AG04449 (cell line): ENCODE measurements around the gene WDSUB1.
A peak's percentile ranks its signal among the peaks of the same experiment; 100 is the strongest.

Experiments used
- CTCF ChIA-PET: fragments of 350-600 bp; formaldehyde crosslinking; extraction: SDS; loops from one replicate; lab custom pipeline; 2021; ENCODE audit warnings: antibody characterized with exemption; lab: Yijun Ruan, JAX
- POLR2A ChIA-PET: fragments of 400-600, 350-600 bp; formaldehyde crosslinking; extraction: SDS; loops from one replicate; lab custom pipeline; 2020; ENCODE audit warnings: antibody characterized with exemption, inconsistent platforms; lab: Yijun Ruan, JAX
- DNase-seq: peaks from one replicate; pipeline ENCODE4 v3.0.0-alpha.2; 2010; ENCODE audit warnings: low read depth, low spot score
- H3K4me3 ChIP-seq: 2 replicates; pipeline ENCODE4 v1.5.1; 2011; ENCODE audit warnings: low read depth, mild to moderate bottlenecking, control low read depth, low read length
- TF ChIP-seq, protein P1 (sequence below): IDR thresholded peaks from one replicate; pipeline ENCODE4 v1.5.1; 2011; ENCODE audit warnings: mild to moderate bottlenecking, moderate library complexity, low read length, control low read depth, inconsistent platforms; ENCODE audit not compliant: insufficient read depth; ENCODE audit errors: missing control alignments

The WDSUB1 gene

DNA sequence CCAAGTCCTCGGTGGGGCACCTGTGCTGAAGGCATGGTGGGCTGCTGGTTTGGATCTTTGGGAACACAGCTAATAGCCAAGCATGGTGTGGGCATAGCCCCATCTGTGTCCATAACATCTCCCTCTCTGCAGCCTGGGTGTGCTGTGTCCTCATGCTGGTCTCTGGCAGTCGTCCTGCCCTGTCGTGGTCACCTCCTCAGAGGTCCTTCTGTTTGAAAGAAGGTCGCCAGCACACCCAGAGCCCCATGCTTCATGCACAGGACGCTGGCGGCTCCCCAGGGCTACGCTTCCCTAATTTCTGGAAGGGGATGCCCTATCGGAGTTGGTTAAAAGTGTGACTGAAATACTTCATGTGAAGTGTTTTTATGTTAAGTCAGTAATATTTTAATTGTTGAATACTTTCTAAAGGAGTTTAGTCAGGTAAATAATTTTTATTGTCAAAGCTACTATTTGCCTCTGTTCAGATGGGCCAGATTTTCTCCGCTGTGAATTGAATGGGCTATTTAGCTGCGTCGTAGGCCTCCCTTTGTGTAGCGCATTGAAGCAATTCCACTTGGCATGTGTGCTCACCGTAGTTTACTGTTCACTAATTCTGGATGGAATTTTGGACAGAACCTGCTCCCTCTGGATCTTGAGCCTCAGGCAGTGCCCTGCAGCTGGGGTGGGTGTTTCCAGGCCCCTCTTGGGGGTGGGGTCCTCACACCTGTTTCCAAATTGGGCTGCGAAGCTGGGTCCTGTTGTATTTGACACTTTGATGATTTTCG, 81.9 kb downstream of the WDSUB1 start:
- ChIA-PET CTCF (interaction anchor here (1.0 to 2.1 kb wide), 2 partner anchors 86 to 307 kb away, joined by 3 to 5 read pairs; no protein-coding TSS in a partner anchor), POLR2A (no interaction called here)
- DNase-seq = no peak
- no peak overlapping the region for H3K4me3 ChIP-seq
- TF ChIP-seq, protein P1, sequence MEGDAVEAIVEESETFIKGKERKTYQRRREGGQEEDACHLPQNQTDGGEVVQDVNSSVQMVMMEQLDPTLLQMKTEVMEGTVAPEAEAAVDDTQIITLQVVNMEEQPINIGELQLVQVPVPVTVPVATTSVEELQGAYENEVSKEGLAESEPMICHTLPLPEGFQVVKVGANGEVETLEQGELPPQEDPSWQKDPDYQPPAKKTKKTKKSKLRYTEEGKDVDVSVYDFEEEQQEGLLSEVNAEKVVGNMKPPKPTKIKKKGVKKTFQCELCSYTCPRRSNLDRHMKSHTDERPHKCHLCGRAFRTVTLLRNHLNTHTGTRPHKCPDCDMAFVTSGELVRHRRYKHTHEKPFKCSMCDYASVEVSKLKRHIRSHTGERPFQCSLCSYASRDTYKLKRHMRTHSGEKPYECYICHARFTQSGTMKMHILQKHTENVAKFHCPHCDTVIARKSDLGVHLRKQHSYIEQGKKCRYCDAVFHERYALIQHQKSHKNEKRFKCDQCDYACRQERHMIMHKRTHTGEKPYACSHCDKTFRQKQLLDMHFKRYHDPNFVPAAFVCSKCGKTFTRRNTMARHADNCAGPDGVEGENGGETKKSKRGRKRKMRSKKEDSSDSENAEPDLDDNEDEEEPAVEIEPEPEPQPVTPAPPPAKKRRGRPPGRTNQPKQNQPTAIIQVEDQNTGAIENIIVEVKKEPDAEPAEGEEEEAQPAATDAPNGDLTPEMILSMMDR = no peak

DNA sequence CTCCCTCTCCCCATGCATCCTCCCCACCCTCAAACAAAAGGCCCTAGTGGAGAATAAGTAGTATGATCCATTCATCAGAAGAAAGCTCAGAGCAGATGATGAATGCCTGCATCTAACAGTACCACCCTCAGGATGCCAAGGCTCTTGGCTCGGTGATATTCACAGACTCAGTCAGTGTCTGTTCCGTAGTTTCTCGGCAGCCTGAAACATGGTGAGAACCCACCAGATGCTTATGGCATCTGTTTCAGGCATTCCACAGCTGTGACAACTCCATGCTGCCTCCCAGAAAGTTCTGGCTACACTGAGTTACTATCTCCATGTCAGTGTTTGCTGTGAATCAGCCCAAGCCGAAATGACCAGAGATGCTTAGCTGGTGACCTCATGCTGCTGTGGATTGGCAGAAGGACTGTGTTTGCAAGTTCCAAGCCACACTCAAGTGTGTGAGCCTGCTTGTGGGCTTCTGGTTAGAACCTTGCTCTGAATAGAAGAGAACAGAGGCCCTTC, 83.9 kb downstream of the WDSUB1 start:
- TF ChIP-seq, protein P1 = peak; percentile 5
- CTCF ChIA-PET = interaction anchor here (1.5 to 2.1 kb wide), 2 partner anchors 84 to 516 kb away, joined by 3 to 5 read pairs; no protein-coding TSS in a partner anchor
- no peak overlapping the region for H3K4me3 ChIP-seq
- POLR2A ChIA-PET = interaction anchor here (0.6 to 1.1 kb wide), 2 partner anchors 176 to 234 kb away, joined by 3 read pairs; partner anchors contain the start of gene TANC1
- DNase-seq = peak; percentile 99

DNA sequence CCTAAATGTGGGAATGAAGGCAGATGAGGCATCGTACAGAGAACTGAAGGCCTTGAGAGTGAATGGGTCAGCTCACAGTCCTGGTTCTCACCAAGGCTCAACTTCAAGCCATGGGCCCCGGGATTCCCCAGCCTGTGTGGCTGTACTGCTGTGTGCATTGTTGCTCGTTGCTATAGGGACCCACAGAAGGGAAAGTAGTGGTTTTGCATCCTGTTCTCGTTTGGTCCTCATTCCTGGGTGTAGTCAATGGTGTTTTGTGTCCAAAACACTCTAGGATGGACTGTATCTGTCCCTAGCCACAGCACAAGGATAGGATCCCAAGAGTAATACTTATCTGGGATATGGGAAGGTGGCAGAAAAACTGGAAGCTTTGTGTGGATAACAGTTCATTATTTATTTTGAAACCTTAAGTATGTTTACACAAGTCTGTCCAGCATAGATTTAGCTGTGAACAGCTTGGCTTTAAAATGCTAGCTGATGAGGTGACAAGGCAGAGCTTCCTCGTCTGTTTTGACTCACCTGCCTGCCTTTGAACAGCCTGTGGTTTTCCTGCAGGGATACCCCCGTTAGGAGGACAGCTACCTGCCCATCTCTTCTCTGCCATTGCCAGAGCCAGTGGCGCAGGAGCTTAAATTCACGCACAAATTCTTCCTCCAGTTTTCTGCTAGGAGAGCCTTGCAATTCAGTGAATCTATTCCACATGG, 85.0 kb downstream of the WDSUB1 start:
- TF ChIP-seq, protein P1 = no peak
- ChIA-PET POLR2A (no interaction called here), CTCF (interaction anchor here (0.8 to 2.2 kb wide), 4 partner anchors 10 to 517 kb away, joined by 3 to 6 read pairs (median 4); no protein-coding TSS in a partner anchor)
- DNase-seq = peak; percentile 36
- no peak overlapping the region for H3K4me3 ChIP-seq

DNA sequence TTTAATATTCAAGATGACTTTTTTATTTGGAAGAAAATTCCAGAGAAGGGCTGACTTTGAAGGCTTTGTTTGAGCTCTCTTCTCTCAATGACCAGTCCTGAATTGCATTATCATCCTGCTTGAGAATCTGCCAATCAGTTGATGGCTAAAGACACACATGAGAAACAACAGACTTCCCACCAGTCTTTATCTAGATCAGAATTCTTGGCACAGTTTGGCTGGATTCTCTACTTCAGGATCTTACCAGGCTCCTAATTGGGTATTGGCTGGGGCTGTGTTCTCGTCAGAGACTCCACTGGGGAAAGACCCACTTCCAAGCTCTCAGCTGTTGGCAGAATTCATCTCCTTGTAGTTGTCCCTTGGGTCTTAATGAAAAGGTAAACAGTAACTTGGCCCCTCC, 86.0 kb downstream of the WDSUB1 start:
- CTCF ChIA-PET = interaction anchor here (0.7 to 2.2 kb wide), 7 partner anchors 9 to 81 kb away, joined by 3 to 8 read pairs (median 4); no protein-coding TSS in a partner anchor
- H3K4me3 ChIP-seq = no peak overlapping the region
- POLR2A ChIA-PET = interaction anchor here (1.3 kb wide), 1 partner anchor 87 kb away, joined by 3 read pairs; no protein-coding TSS in a partner anchor
- DNase-seq = no peak
- TF ChIP-seq, protein P1 = no peak

DNA sequence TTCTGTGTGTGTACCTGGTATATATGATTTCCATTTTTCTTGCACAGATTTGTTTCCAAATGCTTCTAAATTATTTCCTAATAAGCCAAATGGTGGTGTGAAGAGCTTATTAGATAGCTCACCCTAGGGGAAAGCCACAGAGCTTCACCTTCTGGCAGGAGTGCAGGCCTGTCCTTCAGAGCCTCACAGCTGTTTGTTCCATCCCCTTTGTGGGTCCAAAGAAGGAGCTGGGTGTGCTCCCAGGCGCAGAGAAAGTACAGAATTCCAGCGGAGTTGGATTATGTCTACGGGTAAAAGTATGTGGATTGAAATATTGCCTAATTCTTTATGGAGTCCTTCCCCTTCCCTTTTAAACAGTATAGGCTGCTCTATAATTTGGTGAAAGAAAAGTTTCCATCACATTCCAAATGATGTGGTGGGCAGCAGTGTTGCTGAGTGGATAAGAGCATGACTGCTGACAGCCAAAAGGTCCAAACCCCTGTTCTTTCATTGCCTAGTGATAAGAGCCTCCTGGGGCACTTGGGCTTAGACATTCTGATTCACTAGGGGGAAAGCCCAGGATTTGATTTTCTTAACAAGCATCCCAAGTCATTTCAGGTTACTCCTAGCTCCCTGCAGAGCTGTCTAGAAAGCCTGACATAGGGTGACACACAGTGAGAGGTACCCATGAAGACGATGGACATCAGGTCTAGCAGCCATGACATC, 86.6 kb downstream of the WDSUB1 start:
- no peak for DNase-seq
- TF ChIP-seq, protein P1 = no peak
- ChIA-PET POLR2A (interaction anchor here (1.3 kb wide), 1 partner anchor 87 kb away, joined by 3 read pairs; no protein-coding TSS in a partner anchor), CTCF (interaction anchor here (0.7 to 2.2 kb wide), 6 partner anchors 11 to 81 kb away, joined by 3 to 8 read pairs (median 5); no protein-coding TSS in a partner anchor)
- H3K4me3 ChIP-seq = no peak overlapping the region
